NCI-H2081 treated with DMSO at 0.1 percent for 48 hours (cell line): ENCODE results near the gene VAV3.

Experiments
- DNase-seq: peaks from one replicate; lab custom pipeline; 2025; lab: John Stamatoyannopoulos, UW

VAV3 gene

DNA sequence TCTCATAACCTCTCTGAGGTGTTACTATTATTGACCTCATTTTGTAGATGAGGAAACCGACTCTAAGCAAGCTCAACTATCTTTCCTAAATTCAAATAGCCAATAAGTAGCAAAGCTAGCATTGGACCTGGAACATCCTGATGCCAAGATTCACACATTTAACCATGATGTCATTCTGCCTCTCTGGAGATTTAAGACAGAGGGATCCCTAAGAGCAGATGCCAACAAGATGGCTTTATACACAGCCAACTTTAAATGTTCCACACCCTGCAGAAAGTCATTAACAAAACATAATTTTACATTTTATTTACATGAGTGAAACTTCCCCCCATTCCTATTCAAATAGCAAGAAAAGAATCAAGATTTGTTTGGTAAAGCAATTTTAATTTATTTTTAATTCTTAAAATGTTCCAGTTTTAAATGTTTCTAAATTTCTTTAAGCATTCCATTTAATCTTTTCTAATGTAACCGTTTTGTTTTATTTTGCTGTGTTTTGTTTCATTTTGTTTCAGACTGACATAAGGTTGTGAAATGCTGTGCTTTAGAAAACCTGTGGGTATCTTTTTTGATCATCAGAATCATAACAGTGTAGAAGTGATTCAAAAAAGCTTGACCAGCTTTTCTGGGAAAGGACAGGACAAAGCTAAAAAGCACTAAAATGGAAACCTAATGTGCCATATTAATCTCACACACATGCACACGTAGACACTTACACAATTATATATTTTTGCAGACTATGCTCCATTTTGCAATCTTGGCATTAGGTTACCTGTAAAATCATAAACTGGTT, 7.6 kb upstream of the VAV3 start:
- no peak for DNase-seq

- DNase-seq = no peak
These were observed 1.6 kb upstream of the VAV3 start for GRCh38 chr1:107966550-107966949.

DNA sequence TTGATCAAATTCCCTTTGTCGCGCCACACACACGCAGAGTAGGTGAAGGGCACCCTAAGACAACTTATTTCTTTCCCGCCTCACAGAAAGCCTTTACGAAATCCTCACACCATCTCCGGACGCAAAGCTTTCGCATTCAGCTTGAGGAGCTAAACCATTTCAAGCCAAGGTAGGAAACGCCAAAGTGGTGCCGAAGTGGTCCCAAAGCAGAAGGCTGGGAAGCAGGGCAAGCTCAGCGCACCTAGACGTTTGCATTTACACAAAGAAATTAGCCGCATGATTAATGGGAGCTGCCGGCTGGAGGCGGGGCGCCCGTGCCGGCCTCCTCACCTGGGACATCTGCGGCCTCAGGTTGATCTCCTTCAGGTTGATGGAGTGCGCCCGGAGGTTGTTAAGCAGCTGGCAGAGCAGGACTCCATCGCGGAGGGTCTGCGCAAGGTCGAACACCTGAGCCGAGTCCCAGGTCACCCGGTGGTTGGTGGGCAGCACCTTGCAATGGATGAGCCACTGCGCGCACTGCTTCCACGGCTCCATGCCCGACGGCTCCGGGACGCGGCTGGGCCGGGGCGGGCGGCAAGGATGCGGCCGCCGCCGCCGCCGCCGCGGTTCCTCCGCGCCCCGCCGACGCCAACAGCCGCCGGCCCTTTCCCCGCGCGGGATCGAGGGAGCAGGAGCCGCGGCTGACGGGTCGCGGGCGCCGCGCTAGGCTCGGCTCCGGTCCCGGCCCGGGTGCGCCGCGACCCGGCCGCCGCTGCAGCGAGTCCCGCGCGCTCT, 457 bp downstream of the VAV3 start:
- DNase-seq = no peak

DNA sequence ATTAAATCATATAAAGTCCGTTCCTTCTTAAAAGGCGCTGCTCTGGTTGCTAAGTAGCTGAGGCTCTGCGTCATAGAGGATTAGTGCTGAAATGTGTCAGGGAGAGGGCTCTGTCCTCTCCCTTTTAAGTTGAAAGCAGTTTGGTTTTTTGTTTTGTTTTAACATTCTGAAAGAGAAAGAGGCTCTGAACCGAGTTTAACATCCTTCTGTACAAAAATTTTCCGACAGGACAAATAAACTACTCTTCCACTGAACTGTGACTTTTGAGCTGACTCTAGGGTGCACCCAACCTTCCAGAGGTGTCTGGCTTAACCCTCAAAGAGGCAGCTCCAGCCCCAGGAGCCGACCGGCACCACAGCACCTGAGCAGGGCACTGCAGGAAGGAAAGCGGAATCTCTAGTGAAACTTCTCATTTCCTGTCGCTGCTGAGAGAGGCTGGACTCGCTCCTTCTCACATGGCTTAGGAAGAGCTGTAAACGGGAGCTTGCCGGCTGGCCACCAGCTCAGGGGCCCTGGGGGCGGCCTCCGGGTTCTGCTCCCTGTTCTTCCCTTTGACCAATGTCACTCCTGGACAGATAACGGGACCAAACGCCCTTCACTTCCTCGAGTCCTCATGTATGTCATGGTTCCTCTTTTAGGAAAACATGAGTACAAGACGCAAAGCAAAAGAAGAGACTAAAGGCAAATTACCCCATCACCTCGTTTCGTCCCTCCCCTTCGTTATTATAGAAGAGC, 1.2 kb downstream of the VAV3 start:
- no peak for DNase-seq

DNA sequence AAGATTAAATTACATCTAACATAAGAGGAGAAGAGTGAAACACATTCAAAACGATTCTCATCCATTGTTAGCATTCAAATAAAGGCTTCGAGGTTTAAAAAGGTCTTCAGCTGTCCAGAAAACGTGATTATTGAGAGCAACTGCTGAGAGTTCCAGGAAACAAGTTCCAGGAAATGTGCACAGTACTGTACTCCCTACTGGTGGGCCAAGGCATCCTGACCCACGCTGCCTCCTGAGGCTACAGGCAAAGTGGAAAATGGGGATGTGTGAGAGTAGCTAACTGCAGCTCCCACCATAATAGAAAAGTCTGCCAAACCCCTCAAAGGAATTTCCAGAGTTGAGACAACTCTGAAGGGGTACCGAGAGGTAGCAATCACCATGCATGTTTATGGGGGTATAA, 2.0 kb downstream of the VAV3 start:
- DNase-seq = no peak

DNA sequence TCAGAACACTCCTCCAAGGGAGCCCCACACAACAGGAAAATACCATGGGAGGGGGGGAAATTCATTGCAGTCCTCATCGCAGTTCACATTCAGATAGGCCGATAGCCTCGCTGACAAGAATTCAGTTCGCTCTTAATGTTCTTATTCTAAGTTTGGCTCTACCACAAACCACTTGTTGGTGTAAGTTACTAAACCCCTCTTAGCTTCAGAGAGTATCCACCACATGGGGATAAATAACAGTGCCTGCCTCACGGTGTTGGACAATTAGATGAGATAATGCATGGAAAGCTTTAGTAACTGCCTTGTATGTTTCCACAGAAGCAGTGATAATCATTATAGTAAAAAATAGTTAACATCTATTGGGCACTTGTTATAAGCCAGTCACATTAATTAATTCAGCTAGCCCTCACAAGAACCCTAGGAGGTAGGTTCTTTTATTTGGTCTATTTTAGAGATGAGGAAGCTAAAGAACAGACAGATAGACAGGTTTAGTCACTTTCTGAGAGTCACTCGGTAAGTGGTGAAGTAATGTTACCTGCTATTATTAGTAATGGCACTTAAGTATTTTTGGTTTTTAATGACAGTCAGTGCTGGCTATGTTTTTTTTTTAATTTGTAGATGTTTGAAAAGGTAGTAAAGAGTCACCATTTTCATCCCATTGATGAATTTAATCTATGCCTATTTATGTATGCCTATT, 10.1 kb downstream of the VAV3 start:
- DNase-seq = no peak

DNA sequence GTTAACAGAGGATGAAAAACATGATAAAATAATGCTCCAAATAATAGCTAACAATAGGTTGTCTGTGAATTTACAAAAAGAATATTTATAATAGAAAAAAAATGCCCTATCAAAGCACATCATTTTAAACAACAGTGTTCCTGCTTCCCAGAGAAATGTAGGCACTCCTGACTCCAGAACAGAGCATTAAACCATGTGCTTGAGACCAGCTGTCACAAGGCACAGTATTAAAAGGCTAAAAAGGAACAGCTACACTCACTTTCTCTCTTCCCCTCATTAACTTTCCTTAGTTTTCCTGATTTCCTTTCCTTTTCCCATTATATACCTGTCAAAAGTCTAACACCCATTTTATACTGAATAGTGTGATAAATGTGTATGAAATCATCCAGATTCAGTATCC, 10.9 kb downstream of the VAV3 start:
- DNase-seq = no peak

DNA sequence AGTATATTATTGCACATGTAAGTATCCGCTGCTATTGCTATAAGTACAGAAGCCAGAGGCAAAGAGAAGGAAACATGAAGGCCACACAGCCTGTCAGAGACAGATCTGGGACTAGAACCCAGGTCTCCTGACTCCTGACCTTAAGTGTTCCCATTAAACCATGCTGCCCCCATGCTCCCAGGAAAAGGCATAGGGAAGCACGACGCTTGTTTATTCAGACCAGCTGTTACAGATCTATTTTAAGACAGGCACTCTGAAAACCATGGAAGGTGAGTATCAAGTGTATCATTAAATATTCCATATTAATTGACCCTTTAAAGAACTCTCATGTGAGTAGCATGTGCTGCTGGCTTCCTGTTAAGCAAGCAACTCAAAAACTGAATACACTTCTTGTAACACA, 11.4 kb downstream of the VAV3 start:
- DNase-seq = no peak

DNA sequence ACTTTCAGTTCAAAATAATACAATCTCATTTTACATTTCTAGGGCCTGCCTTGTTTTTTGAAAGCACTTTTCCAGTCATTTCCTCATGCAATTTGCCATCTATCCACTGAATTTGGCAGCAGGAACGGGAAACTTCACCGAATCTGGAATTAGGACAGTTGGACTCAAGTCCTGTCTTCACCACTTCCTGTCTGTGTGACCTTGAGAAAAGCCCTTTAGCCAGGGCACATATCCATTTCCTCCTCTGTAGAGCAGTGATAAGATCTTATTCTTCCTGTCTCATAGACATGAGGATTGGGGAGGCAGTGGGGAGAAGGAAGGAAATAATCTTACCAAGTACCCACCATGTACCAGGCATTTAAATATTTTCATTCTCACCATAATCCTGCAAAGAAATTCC, 12.0 kb downstream of the VAV3 start:
- no peak for DNase-seq

GRCh38 chr1:107950464-107950863, 14.5 kb downstream of the VAV3 start:
- DNase-seq = no peak

- no peak for DNase-seq
These were observed 15.3 kb downstream of the VAV3 start for GRCh38 chr1:107949467-107950253.

DNA sequence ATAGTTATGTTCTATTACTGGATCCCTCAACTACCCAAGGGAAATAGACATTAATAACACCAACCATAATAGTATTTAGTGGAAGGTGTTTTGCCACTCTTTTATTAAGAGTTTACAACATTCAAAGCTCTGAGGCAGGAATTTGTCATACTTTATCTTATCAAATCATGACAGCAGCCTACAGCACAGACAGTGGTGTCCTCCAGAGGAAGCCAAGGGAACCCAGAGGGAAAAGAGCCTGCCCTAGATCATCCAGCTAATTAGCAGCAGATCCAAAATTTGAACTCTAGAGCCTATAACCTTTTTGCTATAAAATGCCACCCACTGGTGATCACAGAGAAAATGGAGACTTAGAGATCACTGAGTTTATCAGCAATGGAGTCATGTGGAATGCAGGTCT, 18.2 kb downstream of the VAV3 start:
- DNase-seq = no peak

DNA sequence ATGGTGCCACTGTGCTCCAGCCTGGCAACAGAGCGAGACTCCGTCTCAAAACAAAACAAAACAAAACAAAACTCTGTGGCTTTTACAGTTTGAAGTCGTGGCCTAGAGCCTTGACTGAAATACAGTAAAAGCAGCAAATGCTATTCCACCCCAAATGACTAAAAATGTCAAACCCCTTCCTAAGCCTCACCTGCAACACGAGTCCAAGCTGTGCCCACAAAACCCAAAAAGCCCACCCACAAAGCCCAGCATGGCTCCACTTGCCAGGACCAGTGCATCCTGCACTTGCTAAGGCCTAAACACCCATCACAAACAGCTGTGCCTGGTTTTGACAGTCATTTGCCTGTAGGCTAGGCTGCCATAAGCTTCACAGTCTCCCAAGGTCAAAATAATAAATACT, 21.3 kb downstream of the VAV3 start:
- no peak for DNase-seq

- DNase-seq = no peak
These were observed 22.2 kb downstream of the VAV3 start for GRCh38 chr1:107942814-107943213.

- DNase-seq = no peak
These were observed 23.4 kb downstream of the VAV3 start for GRCh38 chr1:107941531-107941930.

DNA sequence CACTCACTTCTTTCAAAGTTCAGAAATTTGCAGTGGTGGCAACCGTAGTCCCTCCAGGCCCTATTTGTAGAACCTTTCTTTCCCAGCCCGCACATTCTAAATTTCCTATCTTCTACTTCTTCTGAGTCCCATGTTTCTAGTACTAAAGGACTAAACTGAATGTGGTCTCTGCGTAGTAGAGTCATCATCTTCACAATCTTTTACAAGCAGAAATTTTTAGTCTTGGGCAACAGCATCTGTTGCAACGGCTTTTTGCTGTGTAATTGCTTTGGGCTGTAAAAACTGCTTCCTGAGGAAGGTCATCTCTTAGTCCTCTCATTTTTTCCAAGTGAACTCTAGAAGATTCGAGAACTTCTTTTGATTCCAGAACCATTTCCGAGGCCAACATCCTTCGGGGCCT, 23.9 kb downstream of the VAV3 start:
- no peak for DNase-seq

- no peak for DNase-seq
These were observed 24.3 kb downstream of the VAV3 start for GRCh38 chr1:107940701-107941100.

- no peak for DNase-seq
These were observed 24.9 kb downstream of the VAV3 start for GRCh38 chr1:107940017-107940577.

DNA sequence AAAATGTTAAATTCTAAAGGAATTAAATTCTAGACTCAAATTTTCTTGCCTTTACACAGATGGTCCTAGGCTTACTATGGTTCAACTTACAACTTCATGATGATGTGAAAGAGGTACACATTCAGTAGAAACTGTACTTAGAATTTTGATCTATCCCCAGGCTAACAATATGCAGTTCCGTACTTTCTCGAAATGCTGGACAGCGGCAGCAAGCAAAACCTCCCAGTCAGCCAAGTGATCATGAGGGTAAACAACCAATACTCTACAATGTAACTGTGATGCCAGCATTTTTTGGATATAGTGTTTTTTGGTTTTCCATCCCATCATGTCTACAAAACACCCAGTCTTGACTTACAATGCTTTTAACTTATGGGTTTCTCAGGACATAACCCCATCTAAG, 25.7 kb downstream of the VAV3 start:
- DNase-seq = no peak

- no peak for DNase-seq
These were observed 28.2 kb downstream of the VAV3 start for GRCh38 chr1:107936498-107937481.
